ENCODE results near the gene TNRC6B. TPM values are rescaled to one million over a fixed set of nuclear protein-coding genes. Genes with fewer than 3 reads are reported as not detected.

The TNRC6B gene
- total and polyA plus RNA-seq, 2 experiments from 2014 or later, result 46.9 to 87.8 TPM

- no peak for TF ChIP-seq ZNF462 (CRISPR knock-in tag; IDR thresholded peaks at IDR 0.05)
Measured at GRCh38 chr22:40239345-40239683, 61.6 kb downstream of the TNRC6B start (continued).

GRCh38 chr22:40240160-40240559 is 62.4 kb downstream of the TNRC6B start:
- Histone ChIP-seq H3K27ac (ENCODE audit: low read depth) (no peak overlapping the region), H3K79me2 (replicated peaks; ENCODE audit: insufficient read depth) (peaks cover 100% of the 10 kb centered on the region), H3K36me3 (ENCODE audit: insufficient read depth) (no peaks in the 10 kb centered on the region), H3K4me3 (no peak overlapping the region), H3K27me3 (ENCODE audit: insufficient read depth) (no peaks in the 10 kb centered on the region), H3F3A (replicated peaks; ENCODE audit: low read depth) (no peaks in the 10 kb centered on the region; the same call in 1 of the 2 replicates), H3K9me2 (ENCODE audit: insufficient read depth) (no peaks in the 10 kb centered on the region), H2AFZ (no peak overlapping the region), H3K4me2 (no peak overlapping the region), H3K4me1 (ENCODE audit: insufficient read depth) (peaks cover 30% of the 10 kb centered on the region), H4K20me1 (replicated peaks; ENCODE audit: insufficient read depth) (peaks cover 58% of the 10 kb centered on the region)
- H3K4me1 Mint-ChIP-seq, result peaks cover 59% of the 10 kb centered on the region
- no peak for ATAC-seq
- H3K9me3 Mint-ChIP-seq, result no peaks in the 10 kb centered on the region
- H3K4me3 Mint-ChIP-seq, result no peak overlapping the region
- peaks cover 3% of the 10 kb centered on the region; the same call in 2 of the 3 replicates for H3K36me3 Mint-ChIP-seq (ENCODE audit: low read depth)
- peaks cover 9% of the 10 kb centered on the region for H3K27me3 Mint-ChIP-seq (ENCODE audit: insufficient read depth, low read depth, poor library complexity)
- no peak for DNase-seq (ENCODE audit: low spot score)
- peak overlapping the region; percentile 32; the same call in 1 of the 2 replicates for H3K27ac Mint-ChIP-seq
- TF ChIP-seq ETS1 (IDR thresholded peaks at IDR 0.05) (no peak), ZNF462 (CRISPR knock-in tag; IDR thresholded peaks at IDR 0.05) (no peak), REST (IDR thresholded peaks at IDR 0.05; ENCODE audit: unreplicated experiment) (no peak), ZNF114 (CRISPR knock-in tag; IDR thresholded peaks at IDR 0.05) (no peak)

All from GM23338 (cell line).